B cell (primary cell): ENCODE data around the gene ELMO1.

Source experiments
- EZH2 ChIP-seq: IDR thresholded peaks from 2 replicates; pipeline ENCODE4 v1.6.1; 2012; ENCODE audit warnings: borderline replicate concordance, low read depth, mild to moderate bottlenecking, moderate library complexity, low read length; ENCODE audit not compliant: insufficient read depth, poor library complexity, severe bottlenecking
- TF ChIP-seq, protein P1 (sequence below): fragments of 200-600 bp; IDR thresholded peaks from one replicate; pipeline ENCODE4 v1.8.0; 2022; ENCODE audit warnings: antibody characterized with exemption, mild to moderate bottlenecking

- TF ChIP-seq, protein P1, sequence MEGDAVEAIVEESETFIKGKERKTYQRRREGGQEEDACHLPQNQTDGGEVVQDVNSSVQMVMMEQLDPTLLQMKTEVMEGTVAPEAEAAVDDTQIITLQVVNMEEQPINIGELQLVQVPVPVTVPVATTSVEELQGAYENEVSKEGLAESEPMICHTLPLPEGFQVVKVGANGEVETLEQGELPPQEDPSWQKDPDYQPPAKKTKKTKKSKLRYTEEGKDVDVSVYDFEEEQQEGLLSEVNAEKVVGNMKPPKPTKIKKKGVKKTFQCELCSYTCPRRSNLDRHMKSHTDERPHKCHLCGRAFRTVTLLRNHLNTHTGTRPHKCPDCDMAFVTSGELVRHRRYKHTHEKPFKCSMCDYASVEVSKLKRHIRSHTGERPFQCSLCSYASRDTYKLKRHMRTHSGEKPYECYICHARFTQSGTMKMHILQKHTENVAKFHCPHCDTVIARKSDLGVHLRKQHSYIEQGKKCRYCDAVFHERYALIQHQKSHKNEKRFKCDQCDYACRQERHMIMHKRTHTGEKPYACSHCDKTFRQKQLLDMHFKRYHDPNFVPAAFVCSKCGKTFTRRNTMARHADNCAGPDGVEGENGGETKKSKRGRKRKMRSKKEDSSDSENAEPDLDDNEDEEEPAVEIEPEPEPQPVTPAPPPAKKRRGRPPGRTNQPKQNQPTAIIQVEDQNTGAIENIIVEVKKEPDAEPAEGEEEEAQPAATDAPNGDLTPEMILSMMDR: no peak
- no peak for TF ChIP-seq EZH2
Observed at GRCh38 chr7:37251222-37251621, 197.4 kb downstream of the ELMO1 start.
